Fibroblast of lung (primary cell): Measurements from ENCODE around the gene PTGER4.
"Not testable (repeated sequence)": the region's sequence is repeated elsewhere in the genome, so short reads cannot be mapped to it uniquely, and the experiment has no call there.

Experiments used
- EZH2 ChIP-seq: IDR thresholded peaks from 2 replicates; pipeline ENCODE4 v1.5.1; 2012; ENCODE audit warnings: low read length, control low read depth, mild to moderate bottlenecking; ENCODE audit errors: missing control alignments
- TF ChIP-seq, protein P1 (sequence below), 2 donors: IDR thresholded peaks in 1 of 2; conservative IDR thresholded peaks in 1 of 2; 1 replicate in 1 of 2; 2 replicates in 1 of 2; pipeline ENCODE4 v1.5.1; 2011 to 2012; ENCODE audit warnings: low read length in 2 of 2, control low read depth in 1 of 2, inconsistent platforms in 1 of 2, low read depth in 1 of 2, mild to moderate bottlenecking in 1 of 2

DNA sequence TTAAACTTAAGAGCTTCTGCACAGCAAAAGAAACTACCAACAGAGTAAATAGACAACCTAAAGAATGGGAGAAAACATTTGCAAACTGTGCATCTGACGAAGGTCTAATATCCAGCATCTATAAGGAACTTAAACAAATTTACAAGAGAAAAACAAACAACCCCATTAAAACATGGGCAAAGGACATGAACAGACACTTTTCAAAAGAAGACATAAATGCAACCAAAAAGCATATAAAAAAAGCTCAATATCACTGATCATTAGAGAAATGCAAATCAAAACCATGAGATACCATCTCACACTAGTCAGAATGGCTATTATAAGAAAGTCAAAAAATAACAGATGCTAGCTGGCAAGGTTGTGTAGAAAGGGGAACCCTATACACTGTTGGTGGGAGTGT lies 25.8 kb downstream of the PTGER4 start:
- TF ChIP-seq, protein P1, sequence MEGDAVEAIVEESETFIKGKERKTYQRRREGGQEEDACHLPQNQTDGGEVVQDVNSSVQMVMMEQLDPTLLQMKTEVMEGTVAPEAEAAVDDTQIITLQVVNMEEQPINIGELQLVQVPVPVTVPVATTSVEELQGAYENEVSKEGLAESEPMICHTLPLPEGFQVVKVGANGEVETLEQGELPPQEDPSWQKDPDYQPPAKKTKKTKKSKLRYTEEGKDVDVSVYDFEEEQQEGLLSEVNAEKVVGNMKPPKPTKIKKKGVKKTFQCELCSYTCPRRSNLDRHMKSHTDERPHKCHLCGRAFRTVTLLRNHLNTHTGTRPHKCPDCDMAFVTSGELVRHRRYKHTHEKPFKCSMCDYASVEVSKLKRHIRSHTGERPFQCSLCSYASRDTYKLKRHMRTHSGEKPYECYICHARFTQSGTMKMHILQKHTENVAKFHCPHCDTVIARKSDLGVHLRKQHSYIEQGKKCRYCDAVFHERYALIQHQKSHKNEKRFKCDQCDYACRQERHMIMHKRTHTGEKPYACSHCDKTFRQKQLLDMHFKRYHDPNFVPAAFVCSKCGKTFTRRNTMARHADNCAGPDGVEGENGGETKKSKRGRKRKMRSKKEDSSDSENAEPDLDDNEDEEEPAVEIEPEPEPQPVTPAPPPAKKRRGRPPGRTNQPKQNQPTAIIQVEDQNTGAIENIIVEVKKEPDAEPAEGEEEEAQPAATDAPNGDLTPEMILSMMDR (conservative IDR thresholded peaks at IDR 0.05 in 1 of 2, IDR thresholded peaks at IDR 0.05 in 1 of 2; ENCODE audit: low read depth in 1 of 2, low read length in 2 of 2): not testable (repeated sequence)
- TF ChIP-seq EZH2: not testable (repeated sequence)
